GM19025 (cell line): ENCODE data around the gene TNFAIP3.

Experiments
- ATAC-seq: cut with Tn5 transposase; IDR thresholded peaks from one replicate; pipeline ENCODE4 v1.9.1; 2021; ENCODE audit warnings: mild to moderate bottlenecking, low read depth, moderate library complexity; ENCODE audit not compliant: unreplicated experiment

TNFAIP3 gene

GRCh38 chr6:137917551-137918325, 50.7 kb downstream of the TNFAIP3 start:
- no peak for ATAC-seq

- no peak for ATAC-seq
Observed at GRCh38 chr6:137919502-137919823, 52.4 kb downstream of the TNFAIP3 start.

GRCh38 chr6:137919837-137920730, 53.0 kb downstream of the TNFAIP3 start:
- no peak for ATAC-seq

- ATAC-seq, result no peak
Observed at GRCh38 chr6:137921823-137922222, 54.8 kb downstream of the TNFAIP3 start.

- no peak for ATAC-seq
Observed at GRCh38 chr6:137923866-137924653, 57.0 kb downstream of the TNFAIP3 start.

GRCh38 chr6:137925141-137925698, 58.2 kb downstream of the TNFAIP3 start:
- no peak for ATAC-seq

GRCh38 chr6:137926207-137926731, 59.2 kb downstream of the TNFAIP3 start:
- ATAC-seq, result no peak

GRCh38 chr6:137926985-137927384, 59.9 kb downstream of the TNFAIP3 start:
- no peak for ATAC-seq

GRCh38 chr6:137927777-137928218, 60.7 kb downstream of the TNFAIP3 start:
- peak; percentile 86 for ATAC-seq

GRCh38 chr6:137928286-137928685, 61.2 kb downstream of the TNFAIP3 start:
- ATAC-seq, result no peak

- no peak for ATAC-seq
Observed at GRCh38 chr6:137931849-137932465, 64.9 kb downstream of the TNFAIP3 start.
